NCI-H1417 (cell line): ENCODE data around the gene EXOC6.

ENCODE experiments used
- DNase-seq, 3 experiments: peaks; one replicate each; lab custom pipeline; 2025; lab: John Stamatoyannopoulos, UW

The EXOC6 gene

GRCh38 chr10:92832998-92833650 lies 15.2 kb upstream of the EXOC6 start:
- DNase-seq = no peak

GRCh38 chr10:92834331-92834730 lies 14.0 kb upstream of the EXOC6 start:
- no peak for DNase-seq

DNA sequence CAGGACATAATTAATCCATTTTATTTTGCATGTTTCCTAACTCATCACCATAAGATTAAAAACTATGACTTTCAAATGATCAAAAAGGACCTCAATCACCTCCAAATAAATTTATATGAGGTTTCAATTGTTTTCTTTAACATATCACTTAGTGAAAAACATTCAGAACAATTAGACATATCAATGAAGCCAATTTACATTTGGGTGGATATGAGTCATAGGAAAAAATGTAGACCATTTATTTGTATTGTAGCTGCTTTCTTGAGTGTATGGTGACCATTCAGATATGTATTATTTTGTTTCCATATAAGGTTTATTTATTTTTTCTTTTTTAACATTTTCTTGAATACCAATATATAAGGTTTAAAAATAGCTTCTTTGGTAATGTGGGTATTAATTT lies 13.3 kb upstream of the EXOC6 start:
- DNase-seq = no peak

- DNase-seq = no peak
These were observed 10.9 kb upstream of the EXOC6 start for GRCh38 chr10:92837456-92837855.

- DNase-seq = peak in 2 of 3 experiments; percentile 17 to 25
These were observed 8.9 kb upstream of the EXOC6 start for GRCh38 chr10:92839191-92840085.

DNA sequence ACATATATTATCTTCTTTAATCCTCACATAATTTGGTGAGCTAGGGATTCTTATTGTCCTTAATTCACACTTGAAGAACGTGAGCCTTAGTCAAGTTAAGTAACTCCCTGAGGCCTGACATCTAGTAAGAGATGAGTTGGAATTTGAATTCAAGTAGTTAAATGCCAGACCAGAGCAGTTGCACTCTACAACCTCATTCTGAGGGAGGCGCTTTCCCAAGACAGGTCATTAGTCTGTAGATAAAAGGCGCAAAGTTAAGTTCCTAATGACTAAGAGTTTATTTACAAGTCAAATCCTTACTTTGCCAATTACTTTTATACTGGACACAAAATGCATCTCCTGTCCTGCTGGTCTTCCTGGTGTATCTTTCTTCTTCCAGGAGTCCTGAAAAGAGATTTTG lies 3.6 kb upstream of the EXOC6 start:
- DNase-seq = no peak

DNA sequence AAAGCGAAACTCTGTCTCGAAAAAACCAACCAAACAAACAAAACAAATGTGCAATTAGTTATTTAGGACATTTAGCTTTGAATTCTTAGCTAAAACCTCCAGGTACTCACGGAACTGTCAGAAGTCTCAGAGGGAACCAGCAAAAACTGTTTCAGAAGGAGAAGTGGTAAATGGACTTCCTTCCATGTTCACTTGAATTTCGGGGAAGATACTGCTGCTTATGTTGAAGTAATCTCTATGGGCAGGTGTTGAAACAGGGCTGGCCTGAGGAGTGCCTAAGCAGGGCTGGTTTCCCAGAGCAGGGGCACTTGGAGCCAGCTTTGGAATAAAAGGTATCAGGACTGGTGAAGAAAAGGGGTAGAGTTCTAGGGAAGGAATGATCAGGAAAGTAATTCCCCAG lies 2.4 kb upstream of the EXOC6 start:
- no peak for DNase-seq

DNA sequence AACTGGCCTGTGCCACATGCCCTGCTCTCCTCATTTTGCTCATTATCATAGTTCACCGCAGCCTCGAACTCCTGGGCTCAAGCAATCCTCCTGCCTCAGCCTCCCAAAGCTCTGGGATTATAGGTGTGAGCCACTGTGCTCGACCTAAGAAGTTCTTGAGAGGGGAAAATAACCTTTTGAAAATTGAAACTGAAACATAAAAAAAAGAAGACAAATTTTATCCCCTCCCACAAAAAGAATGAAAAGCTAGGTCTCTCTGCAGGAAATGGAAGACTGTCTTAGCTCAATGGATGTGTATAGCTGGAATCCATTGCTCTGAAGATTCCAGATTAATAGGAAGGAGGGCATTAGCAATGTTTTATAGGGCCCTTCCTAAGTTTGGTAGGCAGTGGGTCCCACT lies 2.0 kb upstream of the EXOC6 start:
- DNase-seq = no peak

GRCh38 chr10:92846854-92847201 lies 1.5 kb upstream of the EXOC6 start:
- DNase-seq = no peak

DNA sequence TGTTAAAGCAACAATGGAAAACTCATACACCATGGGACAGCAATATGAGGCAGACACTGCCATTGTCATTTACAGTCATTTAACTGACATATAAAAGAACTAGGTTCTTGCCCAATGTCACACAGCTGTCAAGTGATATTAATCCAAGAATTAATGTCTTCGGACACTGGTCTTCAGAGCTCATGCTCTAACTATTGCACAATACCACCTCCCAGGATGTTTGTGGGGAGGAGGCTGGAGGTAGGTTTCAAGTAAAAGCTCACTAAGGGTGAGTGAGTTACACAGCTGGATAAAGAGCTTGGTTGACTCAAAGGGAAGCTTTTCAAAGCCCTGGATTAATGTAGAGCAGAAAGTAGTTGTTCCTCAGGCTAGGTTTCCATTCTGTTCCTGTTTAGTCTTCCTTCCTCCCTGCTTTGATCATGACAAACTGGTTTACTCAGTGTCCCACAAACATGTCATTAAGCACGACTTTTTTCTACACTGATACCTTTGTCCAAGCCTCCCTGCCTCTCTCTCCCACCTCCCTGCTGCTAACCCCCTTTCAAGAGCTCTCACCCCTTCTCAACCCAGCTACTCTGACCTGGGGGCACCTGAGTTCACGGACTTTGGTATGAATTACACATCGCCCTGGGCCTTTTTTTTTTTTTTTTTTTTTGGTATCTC lies 987 bp upstream of the EXOC6 start:
- peak in 2 of 3 experiments; percentile 59 to 79 for DNase-seq

DNA sequence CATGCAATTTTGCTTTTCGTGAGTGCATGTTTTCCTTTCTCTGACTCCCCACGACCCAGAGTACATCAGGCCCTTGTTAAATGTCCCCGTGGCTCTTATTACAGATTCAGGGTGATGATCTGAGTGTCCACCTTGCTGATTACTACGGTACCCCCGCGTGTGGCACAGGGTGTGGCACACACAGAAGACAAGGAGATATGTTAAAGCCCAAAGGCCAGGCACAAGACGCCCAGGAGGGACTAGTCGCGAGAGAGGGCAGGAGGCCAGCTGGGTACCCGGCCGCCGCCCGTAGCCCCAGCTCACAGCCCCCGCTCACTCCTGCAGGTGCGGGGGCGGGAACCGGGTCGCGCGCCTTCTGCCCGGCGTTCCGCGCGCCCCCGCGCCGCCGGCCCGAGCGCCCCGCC lies 281 bp upstream of the EXOC6 start:
- peak in 1 of 3 experiments; percentile 82 for DNase-seq

- peak in 2 of 3 experiments; percentile 30 to 61 for DNase-seq
These were observed 860 bp downstream of the EXOC6 start for GRCh38 chr10:92849234-92849525.

DNA sequence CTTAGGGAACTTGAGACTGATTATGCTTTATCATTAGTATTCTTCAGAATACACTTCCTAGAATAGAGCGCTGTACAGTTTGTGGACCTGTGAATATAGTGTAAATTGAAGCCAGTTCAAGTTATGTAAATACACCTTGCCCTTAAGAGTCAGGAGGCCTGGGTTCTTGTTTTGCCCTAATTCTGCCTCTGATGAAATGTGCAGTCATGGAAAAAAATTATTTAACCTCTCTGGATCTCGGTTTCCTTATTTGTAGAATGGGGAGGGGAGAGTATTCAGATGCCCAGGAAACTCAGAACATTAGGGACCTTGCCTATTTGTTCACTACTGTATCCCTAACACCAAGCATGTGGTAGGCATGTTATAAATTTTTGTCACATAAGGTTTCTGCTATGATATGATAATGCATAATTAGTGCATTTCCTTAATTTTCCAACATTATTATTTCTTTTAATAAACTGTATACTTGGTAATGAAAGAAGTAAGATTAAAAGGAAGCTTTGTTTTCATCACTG lies 1.3 kb downstream of the EXOC6 start:
- DNase-seq = peak in 1 of 3 experiments; percentile 51

- no peak for DNase-seq
These were observed 1.9 kb downstream of the EXOC6 start for GRCh38 chr10:92850185-92850584.

DNA sequence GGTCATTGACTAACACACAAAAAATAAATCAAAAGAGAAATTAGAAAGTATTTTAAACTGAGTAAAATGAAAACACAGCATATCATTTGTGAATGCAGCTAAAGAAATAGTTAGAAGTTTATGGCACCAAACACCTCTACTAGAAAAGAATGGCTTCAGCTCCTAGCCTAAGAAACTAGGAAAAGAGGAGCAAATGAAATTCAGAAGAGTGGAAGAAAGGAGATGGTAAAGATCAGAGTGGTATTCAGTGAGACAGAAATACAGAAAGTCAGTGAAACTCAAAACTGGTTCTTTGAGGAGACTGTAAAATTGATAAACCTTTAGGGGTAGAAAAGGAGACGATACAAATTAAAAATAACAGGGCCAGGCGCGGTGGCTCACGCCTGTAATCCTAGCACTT lies 2.7 kb downstream of the EXOC6 start:
- no peak for DNase-seq

DNA sequence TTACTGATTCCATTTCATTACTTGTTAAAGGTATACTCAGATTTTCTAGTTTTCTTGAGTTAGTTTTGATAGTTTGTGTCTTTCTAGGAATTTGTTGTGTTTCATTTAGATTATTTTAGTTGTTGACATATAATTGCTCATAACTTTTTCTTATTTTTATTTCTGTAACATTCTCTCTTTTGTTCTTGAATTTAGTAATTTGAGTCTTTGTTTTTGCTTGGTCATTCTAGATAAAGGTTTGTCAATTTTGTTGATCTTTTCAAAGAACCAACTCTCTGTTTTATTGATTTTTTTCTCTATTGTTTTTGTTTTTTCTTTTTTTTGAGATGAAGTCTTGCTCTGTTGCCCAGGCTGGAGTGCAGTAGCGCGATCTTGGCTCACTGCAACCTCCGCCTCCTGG lies 7.2 kb downstream of the EXOC6 start:
- no peak for DNase-seq

GRCh38 chr10:92857904-92858514 lies 9.7 kb downstream of the EXOC6 start:
- DNase-seq = no peak

GRCh38 chr10:92867235-92867634 lies 18.9 kb downstream of the EXOC6 start:
- no peak for DNase-seq

DNA sequence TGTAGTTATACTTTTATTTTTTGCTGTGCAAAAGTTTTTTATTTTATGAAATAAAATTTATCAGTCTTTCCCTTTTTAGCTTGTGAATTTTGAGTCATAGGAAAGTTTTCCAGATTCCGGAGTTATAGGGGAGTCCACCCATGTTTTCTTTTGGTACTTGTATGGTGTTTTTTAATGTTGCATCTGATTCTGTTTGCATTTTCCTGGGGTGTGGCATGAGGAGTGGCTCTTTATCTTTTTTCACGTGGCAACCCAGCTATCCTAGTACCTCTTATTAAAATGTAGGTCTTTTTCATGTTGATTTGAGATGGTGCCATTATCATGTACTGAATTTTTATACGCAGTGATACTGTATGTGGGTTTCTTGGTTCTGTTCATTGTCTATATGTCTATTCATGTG lies 19.7 kb downstream of the EXOC6 start:
- no peak for DNase-seq

DNA sequence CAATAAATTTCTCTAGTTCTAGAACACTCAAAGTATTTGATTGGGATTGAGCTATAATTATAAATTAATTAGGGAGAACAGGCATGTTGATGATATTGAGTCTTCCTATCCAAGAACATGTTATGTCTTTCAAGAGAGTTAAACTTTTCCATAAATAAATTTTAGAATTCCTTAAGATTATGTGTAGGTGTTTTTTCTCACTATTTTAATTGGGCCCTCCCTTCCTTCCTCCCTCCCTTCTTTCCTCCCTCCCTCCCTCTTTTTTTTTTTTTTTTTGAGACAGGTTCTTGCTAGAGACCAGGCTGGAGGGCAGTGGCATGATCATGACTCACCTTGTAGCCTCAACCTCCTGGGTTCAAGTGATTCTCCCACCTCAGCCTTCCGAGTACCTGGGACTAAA lies 20.2 kb downstream of the EXOC6 start:
- no peak for DNase-seq

DNA sequence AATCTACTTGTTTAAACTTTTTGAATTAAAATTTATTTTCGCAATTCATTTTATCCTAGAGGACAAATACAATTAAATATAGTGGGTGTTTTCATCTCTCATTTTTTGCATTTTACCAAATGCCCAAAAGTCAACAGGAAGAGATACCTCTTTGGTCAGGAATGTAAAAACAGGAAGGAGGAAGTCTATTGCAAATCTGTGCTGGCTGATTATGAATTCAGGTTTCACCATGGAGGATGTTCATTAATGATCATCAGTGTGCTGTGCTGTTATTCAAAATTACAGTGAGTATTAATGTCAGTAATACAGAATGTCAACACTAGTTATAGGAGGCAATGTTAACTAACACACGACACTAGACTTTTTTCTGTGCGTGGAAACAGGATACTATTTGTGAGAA lies 24.7 kb downstream of the EXOC6 start:
- DNase-seq = peak in 1 of 3 experiments; percentile 1

DNA sequence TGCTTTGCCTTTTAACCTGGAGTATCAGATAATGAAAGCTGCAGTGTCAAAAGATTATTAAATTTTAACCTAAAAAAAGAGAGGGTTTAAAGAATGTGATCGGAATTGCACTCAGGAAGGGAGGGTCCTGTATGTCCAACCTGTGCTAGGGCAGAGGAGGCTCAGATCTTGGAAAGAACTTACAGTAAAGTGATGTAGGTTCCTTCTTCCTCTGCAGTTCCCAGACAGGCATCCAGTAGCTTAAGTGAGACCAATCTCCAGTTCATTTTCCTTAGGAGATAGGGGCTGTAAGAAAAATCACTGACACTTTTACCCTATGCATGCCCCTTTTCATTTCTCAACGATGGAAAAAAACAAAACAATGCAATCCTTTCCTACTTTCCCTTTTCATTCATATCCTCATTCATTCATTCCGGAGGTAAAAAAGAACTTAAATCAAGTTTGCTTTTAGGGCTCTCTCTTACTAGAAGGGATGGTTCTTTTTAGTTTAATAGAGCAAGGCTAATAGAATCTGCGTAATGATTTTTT lies 28.3 kb downstream of the EXOC6 start:
- DNase-seq = no peak
